Activated T-helper 17 cell treated with anti-CD3 and anti-CD28 coated beads, Interleukin-2, amount 50 U/mL, for 72 hours (primary cell): ENCODE data around the gene CBLC. TPM values are rescaled to one million over a fixed set of nuclear protein-coding genes. Genes with fewer than 3 reads are reported as not detected.

ENCODE experiments used
- ATAC-seq: fragments of 150-1000 bp; cut with Tn5 transposase; replicated peaks from 2 replicates; pipeline ENCODE4 v1.10.0; 2021; ENCODE audit warnings: mild to moderate bottlenecking, moderate library complexity
- H3K27ac Mint-ChIP-seq: one replicate; pipeline ENCODE4 v1.8.0; 2022; ENCODE audit warnings: mixed read lengths
- H3K27me3 Mint-ChIP-seq: one replicate; pipeline ENCODE4 v1.8.0; 2022; ENCODE audit warnings: mixed read lengths
- H3K36me3 Mint-ChIP-seq: one replicate; pipeline ENCODE4 v1.8.0; 2022; ENCODE audit warnings: low read depth, mild to moderate bottlenecking, mixed read lengths
- H3K4me1 Mint-ChIP-seq: one replicate; pipeline ENCODE4 v1.8.0; 2022; ENCODE audit warnings: mixed read lengths
- H3K4me3 Mint-ChIP-seq: one replicate; pipeline ENCODE4 v1.8.0; 2022; ENCODE audit warnings: mild to moderate bottlenecking, mixed read lengths
- H3K9me3 Mint-ChIP-seq: one replicate; pipeline ENCODE4 v1.8.0; 2022; ENCODE audit warnings: mixed read lengths
- total RNA-seq, 2 donors: library from RNA; stranded (reverse); gene quantifications; one replicate each; pipeline ENCODE4 v1.2.3, GENCODE V29; 2022

CBLC gene
- total RNA-seq, 2 donors from 2014 or later, result not detected

- Mint-ChIP-seq H3K36me3 (no peaks in the 10 kb centered on the region), H3K9me3 (no peaks in the 10 kb centered on the region), H3K4me1 (no peaks in the 10 kb centered on the region), H3K27me3 (peaks cover 10% of the 10 kb centered on the region), H3K27ac (no peak overlapping the region), H3K4me3 (no peak overlapping the region)
- no peak for ATAC-seq
Observed at GRCh38 chr19:44810234-44811121, 32.8 kb downstream of the CBLC start.

GRCh38 chr19:44811122-44811419, 33.4 kb downstream of the CBLC start:
- H3K9me3 Mint-ChIP-seq, result no peaks in the 10 kb centered on the region
- ATAC-seq, result no peak
- H3K36me3 Mint-ChIP-seq, result no peaks in the 10 kb centered on the region
- no peaks in the 10 kb centered on the region for H3K4me1 Mint-ChIP-seq
- H3K27ac Mint-ChIP-seq, result no peak overlapping the region
- H3K27me3 Mint-ChIP-seq, result peaks cover 10% of the 10 kb centered on the region
- H3K4me3 Mint-ChIP-seq, result no peak overlapping the region

GRCh38 chr19:44812142-44812718, 34.5 kb downstream of the CBLC start:
- H3K4me3 Mint-ChIP-seq, result no peak overlapping the region
- H3K27ac Mint-ChIP-seq, result no peak overlapping the region
- no peak for ATAC-seq
- H3K4me1 Mint-ChIP-seq, result no peaks in the 10 kb centered on the region
- H3K36me3 Mint-ChIP-seq, result no peaks in the 10 kb centered on the region
- H3K27me3 Mint-ChIP-seq, result peaks cover 10% of the 10 kb centered on the region
- no peaks in the 10 kb centered on the region for H3K9me3 Mint-ChIP-seq

GRCh38 chr19:44813070-44813840, 35.6 kb downstream of the CBLC start:
- H3K4me3 Mint-ChIP-seq, result no peak overlapping the region
- H3K9me3 Mint-ChIP-seq, result no peaks in the 10 kb centered on the region
- no peak overlapping the region for H3K27ac Mint-ChIP-seq
- H3K4me1 Mint-ChIP-seq, result no peaks in the 10 kb centered on the region
- H3K36me3 Mint-ChIP-seq, result no peaks in the 10 kb centered on the region
- ATAC-seq, result no peak
- peaks cover 10% of the 10 kb centered on the region for H3K27me3 Mint-ChIP-seq

- Mint-ChIP-seq H3K4me3 (no peak overlapping the region), H3K9me3 (no peaks in the 10 kb centered on the region)
- no peak for ATAC-seq
Observed at GRCh38 chr19:44813841-44814470, 36.3 kb downstream of the CBLC start.

GRCh38 chr19:44814517-44814916, 36.8 kb downstream of the CBLC start:
- Mint-ChIP-seq H3K4me1 (no peaks in the 10 kb centered on the region), H3K4me3 (no peak overlapping the region), H3K27me3 (peaks cover 10% of the 10 kb centered on the region), H3K27ac (no peak overlapping the region), H3K36me3 (no peaks in the 10 kb centered on the region), H3K9me3 (no peaks in the 10 kb centered on the region)
- no peak for ATAC-seq

More at GRCh38 chr19:44813841-44814470, 36.3 kb downstream of the CBLC start:
- H3K27ac Mint-ChIP-seq, result no peak overlapping the region
- no peaks in the 10 kb centered on the region for H3K36me3 Mint-ChIP-seq
- peaks cover 10% of the 10 kb centered on the region for H3K27me3 Mint-ChIP-seq
- no peaks in the 10 kb centered on the region for H3K4me1 Mint-ChIP-seq

GRCh38 chr19:44816301-44816700, 38.6 kb downstream of the CBLC start:
- no peak overlapping the region for H3K27ac Mint-ChIP-seq
- ATAC-seq, result no peak
- H3K4me1 Mint-ChIP-seq, result no peaks in the 10 kb centered on the region
- no peak overlapping the region for H3K4me3 Mint-ChIP-seq
- H3K9me3 Mint-ChIP-seq, result no peaks in the 10 kb centered on the region
- peaks cover 10% of the 10 kb centered on the region for H3K27me3 Mint-ChIP-seq
- no peaks in the 10 kb centered on the region for H3K36me3 Mint-ChIP-seq

- Mint-ChIP-seq H3K4me3 (no peak overlapping the region), H3K36me3 (no peaks in the 10 kb centered on the region)
- no peak for ATAC-seq
Observed at GRCh38 chr19:44817725-44818465, 40.2 kb downstream of the CBLC start.

GRCh38 chr19:44818466-44819031, 40.9 kb downstream of the CBLC start:
- no peak overlapping the region for H3K4me3 Mint-ChIP-seq
- H3K36me3 Mint-ChIP-seq, result no peaks in the 10 kb centered on the region
- no peak overlapping the region for H3K27ac Mint-ChIP-seq
- H3K4me1 Mint-ChIP-seq, result no peaks in the 10 kb centered on the region
- H3K27me3 Mint-ChIP-seq, result peaks cover 6% of the 10 kb centered on the region
- ATAC-seq, result no peak
- no peaks in the 10 kb centered on the region for H3K9me3 Mint-ChIP-seq

More at GRCh38 chr19:44817725-44818465, 40.2 kb downstream of the CBLC start:
- no peaks in the 10 kb centered on the region for H3K9me3 Mint-ChIP-seq
- H3K27me3 Mint-ChIP-seq, result peaks cover 6% of the 10 kb centered on the region
- no peaks in the 10 kb centered on the region for H3K4me1 Mint-ChIP-seq
- no peak overlapping the region for H3K27ac Mint-ChIP-seq

- H3K27me3 Mint-ChIP-seq, result peaks cover 6% of the 10 kb centered on the region
- no peaks in the 10 kb centered on the region for H3K36me3 Mint-ChIP-seq
- H3K4me1 Mint-ChIP-seq, result no peaks in the 10 kb centered on the region
- H3K9me3 Mint-ChIP-seq, result no peaks in the 10 kb centered on the region
- no peak for ATAC-seq
- no peak overlapping the region for H3K27ac Mint-ChIP-seq
- H3K4me3 Mint-ChIP-seq, result no peak overlapping the region
Observed at GRCh38 chr19:44819246-44819832, 41.6 kb downstream of the CBLC start.

- no peaks in the 10 kb centered on the region for H3K9me3 Mint-ChIP-seq
- ATAC-seq, result no peak
- H3K36me3 Mint-ChIP-seq, result no peaks in the 10 kb centered on the region
- peaks cover 6% of the 10 kb centered on the region for H3K27me3 Mint-ChIP-seq
- no peak overlapping the region for H3K27ac Mint-ChIP-seq
- no peak overlapping the region for H3K4me3 Mint-ChIP-seq
- H3K4me1 Mint-ChIP-seq, result no peaks in the 10 kb centered on the region
Observed at GRCh38 chr19:44820648-44821609, 43.2 kb downstream of the CBLC start.

GRCh38 chr19:44822177-44822576, 44.5 kb downstream of the CBLC start:
- Mint-ChIP-seq H3K4me1 (no peaks in the 10 kb centered on the region), H3K4me3 (no peak overlapping the region), H3K36me3 (no peaks in the 10 kb centered on the region), H3K9me3 (no peaks in the 10 kb centered on the region), H3K27me3 (peaks cover 8% of the 10 kb centered on the region), H3K27ac (no peak overlapping the region)
- ATAC-seq, result no peak
